GM10266 (cell line): ENCODE results near the gene CDC42SE1.

Experiments
- DNase-seq: peaks from one replicate; pipeline ENCODE4 v3.0.0; 2012; ENCODE audit errors: extremely low spot score
- TF ChIP-seq, protein P1 (sequence below): IDR thresholded peaks from 2 replicates; pipeline ENCODE4 v1.5.1; 2012; ENCODE audit warnings: mild to moderate bottlenecking, low read depth; ENCODE audit not compliant: control insufficient read depth, insufficient read depth; ENCODE audit errors: missing control alignments

Gene CDC42SE1

GRCh38 chr1:151013518-151013917 is 45.9 kb downstream of the CDC42SE1 start:
- no peak for DNase-seq
- TF ChIP-seq, protein P1, sequence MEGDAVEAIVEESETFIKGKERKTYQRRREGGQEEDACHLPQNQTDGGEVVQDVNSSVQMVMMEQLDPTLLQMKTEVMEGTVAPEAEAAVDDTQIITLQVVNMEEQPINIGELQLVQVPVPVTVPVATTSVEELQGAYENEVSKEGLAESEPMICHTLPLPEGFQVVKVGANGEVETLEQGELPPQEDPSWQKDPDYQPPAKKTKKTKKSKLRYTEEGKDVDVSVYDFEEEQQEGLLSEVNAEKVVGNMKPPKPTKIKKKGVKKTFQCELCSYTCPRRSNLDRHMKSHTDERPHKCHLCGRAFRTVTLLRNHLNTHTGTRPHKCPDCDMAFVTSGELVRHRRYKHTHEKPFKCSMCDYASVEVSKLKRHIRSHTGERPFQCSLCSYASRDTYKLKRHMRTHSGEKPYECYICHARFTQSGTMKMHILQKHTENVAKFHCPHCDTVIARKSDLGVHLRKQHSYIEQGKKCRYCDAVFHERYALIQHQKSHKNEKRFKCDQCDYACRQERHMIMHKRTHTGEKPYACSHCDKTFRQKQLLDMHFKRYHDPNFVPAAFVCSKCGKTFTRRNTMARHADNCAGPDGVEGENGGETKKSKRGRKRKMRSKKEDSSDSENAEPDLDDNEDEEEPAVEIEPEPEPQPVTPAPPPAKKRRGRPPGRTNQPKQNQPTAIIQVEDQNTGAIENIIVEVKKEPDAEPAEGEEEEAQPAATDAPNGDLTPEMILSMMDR, result no peak

GRCh38 chr1:151012684-151013471 is 46.5 kb downstream of the CDC42SE1 start:
- TF ChIP-seq, protein P1, result no peak
- no peak for DNase-seq

GRCh38 chr1:151011154-151011850 is 48.1 kb downstream of the CDC42SE1 start:
- DNase-seq, result no peak
- TF ChIP-seq, protein P1, result no peak

- TF ChIP-seq, protein P1, result no peak
- no peak for DNase-seq
Observed at GRCh38 chr1:151010346-151010726, 49.1 kb downstream of the CDC42SE1 start.

DNA sequence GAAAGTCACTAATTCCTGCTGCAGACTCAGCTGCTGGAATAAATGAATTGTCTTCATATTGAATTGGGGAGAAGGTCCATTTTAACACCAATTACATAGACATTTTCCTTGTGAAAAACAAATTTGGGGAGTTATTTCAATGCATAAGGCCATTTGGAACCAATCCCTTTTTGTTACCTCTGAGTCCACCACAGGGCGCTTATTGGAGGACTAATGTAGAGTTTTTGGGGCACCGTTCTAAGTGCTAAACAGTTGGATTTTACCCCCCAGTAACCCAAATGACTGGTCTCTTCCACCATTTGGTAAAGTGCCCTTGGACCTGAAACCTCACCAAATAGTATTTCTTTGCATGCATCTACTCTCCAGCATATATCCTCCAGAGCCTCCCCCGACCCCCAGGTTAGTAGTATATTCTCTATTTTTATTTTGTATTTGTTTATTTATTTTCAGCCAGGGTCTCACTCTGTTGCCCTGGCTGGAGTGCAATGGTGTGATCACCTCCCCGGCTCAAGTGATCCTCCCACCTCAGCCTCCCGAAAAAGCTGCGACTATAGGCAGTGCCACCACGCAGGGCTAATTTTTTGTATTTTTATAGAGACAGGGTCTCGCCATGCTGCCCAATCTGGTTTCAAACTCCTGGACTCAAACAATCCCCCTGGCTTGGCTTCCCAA is 49.6 kb downstream of the CDC42SE1 start:
- TF ChIP-seq, protein P1, result no peak

DNA sequence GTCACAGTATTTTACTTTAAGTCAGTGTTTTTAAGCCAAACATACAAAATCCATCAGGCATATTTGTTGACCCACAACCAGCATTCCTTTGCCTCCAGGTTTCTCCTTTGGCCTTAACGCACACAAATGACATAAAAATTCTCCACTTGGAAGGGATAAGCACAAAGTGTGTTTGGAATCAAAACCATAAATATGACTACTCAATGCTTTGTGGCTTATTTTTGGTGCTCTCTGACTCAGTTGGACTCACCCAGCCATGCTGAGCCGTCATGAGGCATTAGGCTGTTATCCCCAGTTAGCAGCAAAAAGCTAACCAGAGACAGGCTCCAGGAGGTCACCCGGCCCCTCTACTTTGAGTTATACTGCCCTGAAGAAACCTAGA is 50.2 kb downstream of the CDC42SE1 start:
- DNase-seq, result no peak
- TF ChIP-seq, protein P1, result no peak

More for the DNA sequence above, 49.6 kb downstream of the CDC42SE1 start:
- DNase-seq, result no peak
